Stimulated activated CD8-positive, alpha-beta memory T cell treated with anti-CD3 and anti-CD28 coated beads, Interleukin-4, amount 100 ng/mL, for 4 hours (primary cell): ENCODE data around the gene LILRA5.
"Not testable (repeated sequence)": the region's sequence is repeated elsewhere in the genome, so short reads cannot be mapped to it uniquely, and the experiment has no call there.

ENCODE experiments used
- DNase-seq, 2 donors: peaks; one replicate each; pipeline ENCODE4 v3.0.0-alpha.2; 2020; ENCODE audit warnings: low read depth in 2 of 2, low spot score in 1 of 2

LILRA5 gene

GRCh38 chr19:54312436-54313377 is at the start of gene LILRA5:
Gene LILRA5 (minus strand): TSS chr19:54313166. CDS start chr19:54313019, 147 bp downstream.
- no peak for DNase-seq

DNA sequence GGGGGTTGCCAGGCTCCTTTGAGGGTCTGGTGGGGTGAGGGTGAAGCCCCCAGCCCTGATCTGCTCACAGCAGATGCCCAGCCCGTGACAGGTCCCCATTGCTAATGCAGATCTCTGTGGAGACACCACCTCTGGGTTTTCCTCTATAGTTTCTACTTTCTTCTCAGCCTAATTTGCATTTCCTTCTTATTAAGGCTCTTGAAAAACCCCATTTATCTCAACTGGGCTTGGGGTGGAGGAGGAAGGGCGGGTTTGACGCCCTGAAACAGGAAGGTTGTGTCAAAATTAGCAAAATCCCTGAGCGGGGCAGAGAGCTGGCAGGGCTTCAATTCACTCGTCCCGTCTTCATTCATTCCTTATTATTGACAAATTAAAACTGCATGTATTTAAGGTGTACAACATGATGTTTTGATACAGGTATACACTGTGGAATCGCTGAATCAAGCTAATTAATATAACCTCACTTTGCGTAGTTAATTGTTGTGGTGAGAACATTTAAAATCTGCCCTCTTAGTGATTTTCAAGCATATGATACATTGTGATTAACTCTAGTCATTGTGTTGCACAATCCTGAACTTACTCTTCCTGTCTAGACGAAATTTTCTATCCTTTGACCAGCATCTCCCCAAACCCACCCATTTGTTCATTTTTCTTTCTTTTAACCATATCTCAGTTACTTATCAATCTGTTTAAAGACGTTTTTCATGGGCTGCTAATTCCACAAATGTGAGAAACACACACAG is 48.9 kb upstream of the LILRA5 start:
- not testable (repeated sequence) for DNase-seq

GRCh38 chr19:54359149-54359820 is 46.3 kb upstream of the LILRA5 start:
- peak; percentile 36 to 39 for DNase-seq

DNA sequence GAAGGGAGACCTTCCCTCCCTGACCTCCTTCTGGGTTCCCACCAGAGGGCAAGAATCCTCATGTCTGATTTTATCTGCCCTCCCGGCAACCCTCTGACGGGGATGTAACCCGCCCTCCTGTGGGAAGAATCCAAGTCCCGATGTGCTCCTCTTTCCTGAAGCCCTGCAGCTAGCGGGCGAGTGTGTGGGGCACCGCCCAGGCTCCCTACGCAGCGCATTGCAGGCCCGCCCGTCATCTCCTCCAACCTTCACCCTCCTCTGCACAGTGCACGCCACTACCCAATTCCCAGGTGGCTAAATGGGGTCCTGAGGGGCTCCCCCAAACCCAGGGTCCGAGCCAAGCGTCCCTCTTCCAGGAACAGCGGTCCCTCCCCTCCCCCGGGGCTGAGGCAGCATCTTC is 44.4 kb upstream of the LILRA5 start:
- DNase-seq = no peak

DNA sequence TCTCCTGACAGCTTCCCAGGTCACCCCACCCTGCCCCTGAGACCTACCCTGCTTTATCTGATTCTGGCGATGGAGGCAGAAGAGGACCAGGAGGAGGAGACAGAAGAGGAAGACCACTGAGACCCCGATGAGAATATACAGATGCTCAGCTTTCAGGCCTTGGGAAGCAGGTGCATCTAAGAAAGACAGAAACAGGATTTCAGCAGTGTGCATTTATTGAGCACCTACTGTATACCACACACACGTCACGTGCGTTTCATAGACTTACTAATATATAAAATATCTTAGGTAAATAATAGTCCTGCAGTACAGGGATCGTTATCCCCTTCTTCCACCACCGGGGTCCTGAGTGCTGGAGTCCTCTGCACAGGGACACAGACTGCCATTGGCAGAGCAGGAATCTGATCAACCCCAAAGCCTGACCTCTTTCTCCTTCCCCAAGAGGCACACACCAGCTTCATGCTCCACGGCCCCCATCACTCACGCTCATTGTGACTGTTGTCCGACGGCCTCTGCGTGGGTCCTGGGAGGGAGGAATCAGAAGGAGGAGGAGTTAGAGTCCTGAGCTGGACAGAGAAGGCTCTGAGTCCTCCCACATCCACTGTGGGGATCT is 43.6 kb upstream of the LILRA5 start:
- no peak for DNase-seq

- DNase-seq = no peak
Observed at GRCh38 chr19:54355675-54356074, 42.7 kb upstream of the LILRA5 start.

DNA sequence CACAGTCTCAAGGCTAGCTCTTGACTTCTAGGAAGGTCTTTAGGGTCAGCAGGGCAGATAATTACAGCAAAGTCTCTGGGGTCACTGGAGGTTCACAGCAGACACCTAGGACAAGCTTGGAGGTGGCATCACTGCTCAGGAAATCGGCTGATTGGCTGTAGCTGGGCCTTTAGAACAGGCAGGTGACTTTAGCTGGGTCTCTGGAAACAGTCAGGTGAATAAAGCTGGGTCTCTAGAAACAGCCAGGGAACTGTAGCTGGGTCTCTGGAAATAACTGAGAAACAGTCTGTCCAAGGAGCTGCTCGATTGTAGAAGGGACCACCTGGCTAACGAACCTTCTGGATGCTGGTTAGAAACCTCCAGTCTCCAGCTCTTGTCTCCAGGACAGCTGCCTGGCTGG is 41.8 kb upstream of the LILRA5 start:
- no peak for DNase-seq

DNA sequence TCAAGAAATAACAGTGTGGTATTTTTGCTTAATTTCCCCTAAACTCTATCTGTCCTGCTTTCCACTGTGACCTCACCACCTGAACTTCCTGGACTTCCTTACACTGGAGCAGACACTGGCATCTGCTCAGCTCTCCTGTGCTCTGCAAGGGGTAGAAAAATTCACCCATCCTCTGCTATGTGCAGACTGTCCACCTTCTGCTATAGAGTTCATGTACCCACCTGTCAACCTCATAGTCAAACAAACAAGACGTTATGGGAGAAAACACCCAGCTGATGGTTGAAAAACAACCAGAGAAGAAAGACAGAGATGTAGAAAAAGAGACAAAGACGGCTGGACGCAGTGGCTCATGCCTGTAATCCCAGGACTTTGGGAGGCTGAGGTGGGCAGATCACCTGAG is 39.6 kb upstream of the LILRA5 start:
- no peak for DNase-seq

DNA sequence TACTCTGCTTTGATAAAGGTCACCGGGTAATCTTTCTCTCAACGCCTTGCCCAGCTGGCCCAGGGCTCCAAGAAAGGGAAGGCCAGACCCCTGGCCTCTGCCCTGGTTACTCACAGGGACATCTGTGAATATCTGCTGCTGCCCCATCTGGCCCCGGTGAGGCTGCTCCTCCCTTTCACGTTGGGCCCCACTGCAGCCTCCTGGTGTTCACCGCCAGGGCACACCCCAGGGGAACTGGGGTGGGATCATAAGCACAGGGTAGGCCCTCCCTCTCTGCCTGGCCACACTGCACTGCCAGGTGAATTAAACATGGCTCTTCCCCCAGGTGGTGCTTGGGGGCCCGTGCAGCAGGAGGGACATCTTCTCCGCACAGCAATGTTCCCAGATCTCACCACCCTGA is 39.1 kb upstream of the LILRA5 start:
- DNase-seq = no peak

DNA sequence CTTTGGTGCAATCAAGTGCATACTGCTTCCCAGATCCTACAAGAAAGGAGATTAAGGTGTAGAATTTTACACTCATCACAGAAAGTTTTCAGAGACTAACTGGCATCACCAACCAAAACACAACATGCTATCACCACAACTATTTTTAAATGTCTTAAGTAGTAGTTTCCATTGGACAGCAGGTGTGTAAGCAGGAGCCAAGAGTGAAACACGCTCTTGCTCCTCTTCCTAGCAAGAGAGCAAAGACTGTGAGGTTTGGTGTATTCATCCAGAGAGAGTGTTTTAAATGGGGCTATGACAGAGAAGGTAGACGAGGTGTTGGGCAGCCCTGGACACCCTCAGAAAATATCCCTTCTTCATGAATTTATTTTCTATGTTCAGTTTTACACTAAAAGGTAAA is 38.5 kb upstream of the LILRA5 start:
- no peak for DNase-seq

DNA sequence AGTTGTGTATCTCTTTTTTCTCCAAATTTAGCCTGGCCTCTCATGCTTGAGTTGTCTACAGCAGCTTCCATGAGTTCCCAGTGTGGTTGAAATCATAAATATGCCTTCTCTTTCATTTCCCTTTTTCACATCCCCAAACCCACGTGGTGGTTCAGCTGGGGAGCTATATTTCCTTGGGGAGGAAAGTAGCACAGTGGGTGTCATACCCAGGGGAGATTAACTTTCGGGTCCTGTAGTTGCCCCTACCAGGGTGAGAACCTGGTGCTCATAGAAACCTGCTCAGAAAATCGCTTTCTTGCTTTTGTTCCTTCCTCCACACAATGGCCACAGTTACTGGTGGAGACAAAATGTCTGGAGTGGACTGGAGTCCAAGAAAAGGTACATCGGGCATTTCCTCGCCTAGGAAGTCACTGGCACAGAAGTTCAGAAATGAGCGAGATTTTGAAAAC is 33.0 kb upstream of the LILRA5 start:
- no peak for DNase-seq

DNA sequence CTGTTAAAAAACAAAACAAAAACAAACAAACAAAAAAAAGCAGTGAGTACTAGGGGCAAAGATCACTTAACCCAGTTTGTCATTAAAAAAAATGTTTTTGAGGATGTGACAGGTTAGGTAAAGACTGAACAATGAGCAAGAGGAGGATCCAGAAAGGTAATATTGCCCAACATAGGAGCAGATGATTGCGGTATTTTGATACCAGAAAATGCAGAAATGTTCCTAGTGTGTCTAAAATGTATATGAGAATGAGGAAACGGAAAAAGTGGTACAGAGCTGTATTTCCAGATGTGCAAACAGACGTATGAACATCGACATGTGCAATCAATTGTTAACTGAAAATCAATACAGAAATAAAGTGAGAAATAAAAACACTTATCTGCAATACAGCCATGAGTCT is 30.9 kb upstream of the LILRA5 start:
- no peak for DNase-seq

DNA sequence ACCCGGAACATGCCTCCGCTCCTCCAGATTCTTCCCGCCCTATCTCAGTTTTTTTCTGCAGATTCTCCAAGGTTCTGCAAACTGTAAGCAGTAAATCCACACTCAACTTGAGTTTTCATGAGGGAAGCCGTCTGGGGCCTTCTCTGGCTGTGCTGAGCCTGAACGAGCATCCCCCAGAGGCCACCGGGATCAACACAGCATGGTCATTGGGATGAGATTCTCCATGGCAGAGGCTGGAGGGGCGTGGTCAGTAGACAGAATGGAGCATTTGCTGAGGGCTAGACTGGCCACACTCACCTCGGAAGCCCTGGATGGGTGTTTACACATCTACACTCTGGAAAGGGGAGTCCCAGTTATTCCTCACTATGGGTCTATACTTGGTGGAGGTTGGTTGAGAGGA is 28.3 kb upstream of the LILRA5 start:
- DNase-seq = no peak

DNA sequence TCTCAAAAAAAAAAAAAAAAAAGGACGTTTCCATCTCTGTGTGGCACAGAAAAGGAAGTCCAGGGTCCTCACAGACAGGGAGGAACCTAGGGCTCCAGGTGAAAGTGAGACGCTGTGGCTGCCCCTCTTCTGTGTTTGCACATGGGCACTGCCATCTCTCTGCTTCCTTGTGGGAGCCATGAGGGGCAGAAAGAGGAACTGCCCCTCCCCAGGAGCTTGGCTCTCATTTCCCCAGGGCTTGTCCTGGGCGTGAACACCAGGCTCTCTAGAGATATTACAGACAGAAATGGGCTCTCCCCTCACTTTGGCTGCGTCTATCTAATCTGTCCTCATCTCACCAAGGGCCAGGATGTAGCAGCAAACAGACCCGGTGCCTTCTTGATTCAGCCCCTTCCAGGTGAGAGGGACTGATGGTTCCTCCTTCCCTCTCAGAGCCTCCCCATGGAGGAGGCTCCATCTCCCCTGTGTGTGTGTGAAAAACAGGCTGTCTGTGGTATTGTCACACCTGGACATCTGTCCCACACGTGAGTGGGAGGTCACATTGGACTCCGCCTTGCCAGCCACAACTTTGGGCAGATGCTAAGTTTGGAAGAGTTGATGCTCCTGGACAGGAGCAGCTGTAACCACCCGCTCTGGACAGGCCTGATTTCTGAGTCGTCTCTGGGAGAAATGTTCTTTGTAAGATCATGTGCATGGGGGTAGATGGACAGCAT is 26.8 kb upstream of the LILRA5 start:
- DNase-seq = no peak

- no peak for DNase-seq
Observed at GRCh38 chr19:54338521-54338920, 25.6 kb upstream of the LILRA5 start.

DNA sequence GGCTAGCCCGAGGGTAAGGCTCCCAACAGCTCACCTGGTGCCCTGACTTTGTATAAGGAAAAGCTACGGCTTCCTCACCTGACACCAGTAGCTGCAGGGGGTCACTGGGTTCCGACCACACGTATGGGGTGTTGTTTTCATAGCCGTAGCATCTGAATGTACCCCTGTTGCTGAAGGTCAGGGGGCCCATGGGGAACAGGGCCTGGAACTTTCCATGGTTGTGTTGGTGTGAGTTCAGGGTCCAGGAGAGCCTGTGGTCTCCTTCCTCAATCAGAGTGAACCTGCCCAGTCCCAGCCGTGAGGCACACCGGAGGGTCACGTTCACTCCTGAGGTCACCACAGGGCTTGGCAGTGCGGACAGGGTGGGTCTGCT is 24.9 kb upstream of the LILRA5 start:
- no peak for DNase-seq

DNA sequence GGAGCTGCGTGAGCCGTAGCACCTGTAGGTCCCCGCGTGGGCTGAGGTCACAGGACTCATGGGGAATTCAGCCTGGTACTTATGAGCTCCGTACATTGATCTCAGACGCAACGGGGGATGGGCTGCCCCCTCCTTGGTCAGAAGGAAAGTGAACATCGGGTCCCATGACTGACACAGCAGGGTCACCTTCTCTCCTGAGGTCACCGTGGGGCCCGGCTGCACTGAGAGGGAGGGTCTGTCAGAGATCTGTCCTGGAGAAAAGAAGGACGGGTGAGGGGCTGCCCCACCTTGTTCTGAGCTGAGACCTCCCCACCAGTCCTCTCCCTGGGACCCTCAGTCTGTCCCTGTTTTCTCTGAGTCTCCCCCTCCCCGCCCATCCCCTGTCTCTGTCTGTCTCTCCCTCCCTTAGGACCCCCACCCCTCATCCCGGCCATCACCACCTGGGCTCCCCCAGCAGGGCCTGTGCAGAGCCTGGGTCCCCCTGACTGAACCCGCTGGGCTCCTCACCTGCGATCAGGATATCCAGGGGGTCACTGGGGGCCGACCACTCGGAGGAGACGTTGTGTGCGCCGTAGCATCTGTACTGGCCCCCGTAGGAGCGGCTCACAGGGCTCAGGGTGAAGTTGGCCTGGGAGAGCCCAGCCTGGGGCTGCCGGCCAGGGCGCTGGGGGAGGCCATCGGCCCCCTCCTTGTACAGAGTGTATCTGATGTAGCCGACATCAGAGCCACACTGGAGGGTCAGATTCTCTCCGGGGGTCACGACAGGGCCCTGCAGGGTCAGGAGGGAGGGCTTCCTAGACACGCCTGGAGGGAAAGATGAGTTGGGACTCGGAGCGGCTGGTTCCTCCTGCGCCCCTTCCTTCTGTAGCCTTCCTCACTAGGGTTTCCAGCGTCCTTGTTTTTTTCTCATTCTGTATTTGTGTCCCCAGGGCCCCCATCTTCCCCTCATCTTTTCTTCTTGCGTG is 24.2 kb upstream of the LILRA5 start:
- DNase-seq = no peak

- DNase-seq = no peak
Observed at GRCh38 chr19:54335979-54336892, 23.3 kb upstream of the LILRA5 start.
